ENCODE measurements around the gene GDAP2.

GDAP2 gene

DNA sequence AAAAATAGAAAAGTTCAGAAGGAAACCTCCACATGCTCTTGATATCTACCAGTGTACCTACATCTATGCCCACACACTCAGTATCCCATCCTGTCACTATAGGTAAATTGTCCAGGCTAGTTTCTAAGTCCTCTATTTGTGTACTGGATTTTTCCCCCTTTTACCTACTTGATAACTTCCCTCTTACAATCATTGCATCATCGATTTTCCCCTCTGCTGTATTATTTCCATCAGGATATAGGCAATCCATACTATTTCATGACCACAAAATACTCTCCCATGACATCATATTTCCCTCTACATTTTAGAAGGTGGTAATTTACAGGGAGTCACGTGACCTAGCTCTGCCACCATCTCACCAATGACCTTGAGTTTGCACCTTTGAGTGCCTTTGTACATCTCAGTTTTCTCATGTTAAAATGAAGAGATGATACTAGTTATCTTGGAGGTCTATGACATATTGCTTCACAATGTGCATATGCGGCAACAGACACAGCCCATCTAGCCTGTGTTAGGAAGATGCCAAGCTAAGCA is 88.2 kb downstream of the GDAP2 start:
- DNase-seq (ENCODE audit: low read depth), result no peak

DNA sequence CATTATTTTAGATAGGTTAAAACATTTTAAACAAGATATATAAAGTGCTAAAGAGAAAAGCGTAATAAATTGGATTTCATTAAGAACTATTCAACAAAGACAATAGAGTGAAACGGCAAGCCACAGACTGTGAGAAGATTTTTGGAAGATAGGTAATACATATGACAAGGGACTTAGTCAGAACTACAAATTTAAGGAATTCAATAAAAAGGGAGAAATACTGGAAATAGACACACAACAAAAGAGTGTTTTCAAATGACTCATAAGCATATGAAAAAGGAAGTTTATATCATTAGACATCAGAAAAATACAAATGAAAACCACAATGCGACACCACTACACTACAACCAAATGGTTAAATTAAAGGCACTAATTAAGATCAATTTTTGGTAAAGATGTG is 90.5 kb downstream of the GDAP2 start:
- DNase-seq (ENCODE audit: low read depth), result no peak

DNA sequence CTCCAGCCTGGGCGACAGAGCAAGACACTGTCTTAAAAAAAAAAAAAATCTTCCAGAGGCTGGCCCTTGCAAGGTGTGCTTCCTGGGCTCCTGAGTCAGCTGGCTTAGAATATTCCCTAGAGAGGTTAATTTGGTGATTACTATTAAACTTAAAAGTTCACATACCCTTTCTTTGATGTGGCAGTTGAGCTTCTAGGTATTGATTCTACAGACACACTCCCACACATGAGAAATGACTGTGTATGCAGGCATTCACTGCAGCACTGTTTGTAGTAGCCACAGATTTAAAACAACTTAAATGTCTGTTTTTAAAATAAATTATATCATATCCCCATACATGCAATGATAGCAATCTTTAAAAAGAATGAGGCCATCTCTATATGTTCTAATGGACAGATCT is 93.4 kb downstream of the GDAP2 start:
- DNase-seq (ENCODE audit: low read depth), result no peak

DNA sequence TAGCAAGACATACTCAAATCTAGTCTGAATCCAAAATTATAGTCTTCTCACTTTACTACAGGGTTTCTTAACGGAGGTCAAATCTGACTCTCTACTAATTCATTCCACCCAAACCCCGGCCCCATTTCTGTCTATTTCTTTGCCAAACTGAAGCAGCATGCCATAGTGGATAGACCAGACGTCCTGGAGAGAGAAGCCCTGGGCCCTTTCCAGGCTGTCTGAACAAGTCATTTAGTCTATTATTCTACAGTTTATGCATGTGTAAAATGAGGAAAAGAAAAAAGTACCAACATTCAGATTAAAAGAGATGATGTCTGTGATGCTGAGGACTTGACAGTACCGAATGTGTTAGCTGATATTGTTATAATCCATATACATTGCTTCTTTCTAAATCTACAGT is 95.0 kb downstream of the GDAP2 start:
- no peak for DNase-seq (ENCODE audit: low read depth)

DNA sequence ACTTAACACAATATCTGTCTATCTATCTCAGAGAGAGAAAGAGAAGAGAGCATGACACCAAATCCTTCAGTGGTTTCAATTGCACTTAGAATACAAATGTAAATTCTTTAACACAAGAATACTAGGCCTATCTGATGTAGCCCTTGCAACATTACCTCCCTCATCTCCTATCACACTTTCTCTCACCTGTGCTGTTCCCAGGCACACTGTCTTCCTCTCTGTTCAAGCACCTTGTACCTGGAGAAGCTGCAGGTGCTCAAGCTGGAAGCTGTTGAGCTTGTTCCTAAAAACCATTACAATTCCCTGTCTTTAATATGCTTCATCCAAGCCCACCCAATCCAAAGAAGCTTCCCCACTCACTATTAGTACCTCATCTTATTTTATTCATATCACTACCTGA is 97.0 kb downstream of the GDAP2 start:
- no peak for DNase-seq (ENCODE audit: low read depth)

DNA sequence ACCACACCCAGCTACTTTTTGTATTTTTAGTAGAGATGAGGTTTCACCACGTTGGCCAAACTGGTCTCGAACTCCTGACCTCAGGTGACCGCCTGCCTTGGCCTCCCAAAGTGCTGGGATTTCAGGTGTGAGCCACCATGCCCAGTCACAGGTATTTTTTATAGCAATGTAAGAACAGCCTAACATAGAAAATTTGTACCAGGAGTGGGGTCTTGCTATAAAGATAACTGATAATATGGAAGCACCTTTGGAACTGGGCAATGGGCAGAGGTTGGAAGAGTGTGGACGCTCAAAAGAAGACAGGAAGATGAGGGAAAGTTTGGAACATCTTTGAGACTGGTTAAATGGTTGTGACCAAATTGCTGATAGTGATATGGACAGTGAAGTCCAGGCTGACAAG is 99.2 kb downstream of the GDAP2 start:
- no peak for DNase-seq (ENCODE audit: low read depth)

GRCh38 chr1:117828201-117828600 is 101.2 kb downstream of the GDAP2 start:
- no peak for DNase-seq (ENCODE audit: low read depth)

DNA sequence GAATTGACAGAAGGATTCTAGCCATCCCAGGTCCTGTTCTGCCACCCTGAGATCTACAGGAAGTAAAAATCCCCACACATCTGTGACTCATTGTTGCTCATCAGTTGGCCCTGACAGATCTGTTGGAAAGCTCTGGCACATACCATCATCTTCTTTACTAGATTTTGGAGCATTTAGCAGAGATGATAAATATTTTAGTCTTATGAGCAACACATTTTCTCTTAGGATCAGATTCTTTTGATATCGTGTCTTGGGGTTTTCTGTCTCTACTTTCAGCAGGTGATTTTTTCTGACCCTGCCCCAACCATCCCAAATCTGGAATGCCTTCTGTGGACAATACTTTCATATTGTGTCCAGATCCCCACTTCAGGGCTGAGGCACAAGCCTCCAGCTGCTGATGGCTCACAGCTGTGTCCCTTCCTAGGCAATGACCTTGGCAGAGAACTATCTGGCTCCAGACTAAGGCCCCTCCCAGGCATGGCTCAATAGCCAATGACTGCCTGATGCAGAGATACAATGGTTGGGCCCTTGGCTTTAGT is 102.8 kb downstream of the GDAP2 start:
- no peak for DNase-seq (ENCODE audit: low read depth)

GRCh38 chr1:117826119-117826518 is 103.3 kb downstream of the GDAP2 start:
- no peak for DNase-seq (ENCODE audit: low read depth)

GRCh38 chr1:117825414-117825813 is 104.0 kb downstream of the GDAP2 start:
- DNase-seq (ENCODE audit: low read depth), result no peak

DNA sequence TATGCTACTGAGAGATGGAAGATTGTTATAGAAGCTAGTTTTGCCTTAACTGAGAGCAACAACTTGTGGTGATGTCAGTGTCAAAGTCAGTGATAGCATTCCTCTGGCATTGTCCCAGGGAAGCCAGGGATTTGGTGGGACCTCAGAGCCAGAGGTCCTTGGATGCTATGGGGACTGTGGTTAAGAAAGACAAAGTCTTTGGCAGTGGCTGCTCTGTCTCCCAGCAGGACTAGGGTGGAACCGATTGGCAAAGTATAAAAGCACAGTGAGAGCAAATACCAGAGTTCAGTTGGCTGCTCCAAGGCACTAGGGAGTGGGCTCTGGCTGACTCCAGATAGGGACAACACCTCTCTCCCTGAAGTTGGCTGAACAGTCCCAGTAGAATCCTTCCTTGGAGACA is 104.8 kb downstream of the GDAP2 start:
- DNase-seq (ENCODE audit: low read depth), result no peak

- DNase-seq (ENCODE audit: low read depth), result no peak
These were observed 107.5 kb downstream of the GDAP2 start for GRCh38 chr1:117821774-117822482.

GRCh38 chr1:117821382-117821755 is 108.1 kb downstream of the GDAP2 start:
- DNase-seq (ENCODE audit: low read depth), result no peak

DNA sequence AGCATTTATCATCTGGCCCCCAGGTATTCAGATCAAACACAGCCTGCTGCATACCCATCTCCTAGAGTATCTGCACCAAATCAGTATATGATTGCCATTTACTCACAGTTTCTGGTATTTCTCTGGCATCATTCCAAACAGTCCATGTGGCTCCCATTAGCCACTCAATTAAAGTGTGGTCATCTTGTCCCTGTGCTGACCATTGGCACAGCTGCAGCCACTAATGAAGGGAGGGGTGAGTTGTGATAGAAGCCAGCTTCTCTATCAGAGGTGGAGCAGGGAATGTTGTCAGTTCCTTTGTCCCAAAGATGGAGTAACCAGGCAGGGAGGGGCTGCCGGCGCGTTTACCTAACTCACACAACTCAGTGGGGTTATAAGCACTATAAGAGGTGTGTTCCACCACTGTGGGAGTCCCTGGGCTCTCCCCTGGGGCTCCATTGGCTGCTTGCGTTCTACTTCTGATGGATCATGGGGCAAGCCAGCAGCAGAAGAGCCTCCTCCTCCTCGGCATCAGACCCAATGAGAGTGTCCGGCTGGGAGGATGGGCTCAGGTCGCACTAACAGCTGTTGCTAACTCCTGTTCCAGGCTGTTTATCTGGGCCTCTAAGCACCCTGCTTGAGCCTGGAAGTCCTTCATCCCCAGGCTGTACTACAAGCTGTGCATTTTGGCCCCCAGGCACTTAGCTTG is 108.6 kb downstream of the GDAP2 start:
- DNase-seq (ENCODE audit: low read depth), result no peak

DNA sequence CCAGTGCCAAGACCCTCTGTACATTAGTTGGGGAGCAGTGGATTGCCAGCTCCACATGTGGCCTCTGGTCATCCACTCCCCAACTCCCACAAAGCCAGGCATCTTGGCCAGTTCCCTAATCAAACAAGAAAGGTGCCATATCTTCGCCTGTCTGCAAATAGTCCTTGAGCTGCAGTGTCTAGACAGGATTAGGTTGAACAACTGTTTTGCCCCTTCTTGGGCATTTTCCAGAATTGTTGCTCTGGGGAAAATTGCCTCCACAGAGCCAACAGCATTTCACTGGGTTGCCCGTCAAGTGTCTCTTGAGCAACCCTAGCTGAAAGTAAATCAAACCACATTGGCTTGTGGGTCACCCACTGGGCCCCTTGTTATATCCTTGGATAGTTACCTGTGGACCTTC is 109.3 kb downstream of the GDAP2 start:
- no peak for DNase-seq (ENCODE audit: low read depth)

- no peak for DNase-seq (ENCODE audit: low read depth)
These were observed 110.1 kb downstream of the GDAP2 start for GRCh38 chr1:117819301-117819700.

- DNase-seq (ENCODE audit: low read depth), result no peak
These were observed 111.0 kb downstream of the GDAP2 start for GRCh38 chr1:117818456-117818855.

DNA sequence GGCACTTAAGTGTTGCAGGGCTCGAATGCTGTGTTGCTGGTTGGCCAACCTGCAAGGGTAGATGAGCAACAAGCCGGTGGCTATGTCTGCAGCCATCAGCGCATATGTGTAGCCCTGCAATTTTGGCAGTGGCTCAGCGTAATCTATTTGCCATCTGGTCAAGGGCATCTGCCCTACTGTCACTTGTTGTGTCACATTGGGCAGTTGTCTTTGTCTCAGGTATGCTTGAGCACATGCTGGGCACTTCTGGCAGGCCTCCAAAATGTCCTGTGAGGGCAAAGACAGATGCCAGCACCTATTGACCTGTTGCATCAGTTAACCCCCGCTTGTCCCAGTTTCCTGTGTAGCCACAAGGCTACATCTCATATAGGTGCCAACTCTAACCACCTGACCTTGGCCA is 111.8 kb downstream of the GDAP2 start:
- DNase-seq (ENCODE audit: low read depth), result no peak

DNA sequence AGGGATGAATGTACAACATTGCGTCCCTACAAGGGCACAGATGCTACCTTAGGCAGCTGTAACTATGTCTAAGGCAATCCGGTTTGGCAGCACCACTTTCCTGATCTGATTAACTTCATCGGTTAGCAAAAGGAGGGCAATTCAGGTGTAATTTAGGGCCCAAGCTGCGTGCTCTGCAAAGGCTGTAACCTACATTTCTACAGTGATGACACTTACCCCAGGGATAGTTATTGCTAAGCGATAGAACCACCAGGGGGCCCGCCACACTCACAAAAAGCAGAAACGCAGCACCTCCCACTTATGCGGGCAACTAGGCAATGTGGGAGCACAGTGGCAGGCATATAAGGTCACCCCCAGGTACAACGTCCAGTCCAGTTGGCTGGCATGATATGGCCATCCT is 113.5 kb downstream of the GDAP2 start:
- no peak for DNase-seq (ENCODE audit: low read depth)

DNA sequence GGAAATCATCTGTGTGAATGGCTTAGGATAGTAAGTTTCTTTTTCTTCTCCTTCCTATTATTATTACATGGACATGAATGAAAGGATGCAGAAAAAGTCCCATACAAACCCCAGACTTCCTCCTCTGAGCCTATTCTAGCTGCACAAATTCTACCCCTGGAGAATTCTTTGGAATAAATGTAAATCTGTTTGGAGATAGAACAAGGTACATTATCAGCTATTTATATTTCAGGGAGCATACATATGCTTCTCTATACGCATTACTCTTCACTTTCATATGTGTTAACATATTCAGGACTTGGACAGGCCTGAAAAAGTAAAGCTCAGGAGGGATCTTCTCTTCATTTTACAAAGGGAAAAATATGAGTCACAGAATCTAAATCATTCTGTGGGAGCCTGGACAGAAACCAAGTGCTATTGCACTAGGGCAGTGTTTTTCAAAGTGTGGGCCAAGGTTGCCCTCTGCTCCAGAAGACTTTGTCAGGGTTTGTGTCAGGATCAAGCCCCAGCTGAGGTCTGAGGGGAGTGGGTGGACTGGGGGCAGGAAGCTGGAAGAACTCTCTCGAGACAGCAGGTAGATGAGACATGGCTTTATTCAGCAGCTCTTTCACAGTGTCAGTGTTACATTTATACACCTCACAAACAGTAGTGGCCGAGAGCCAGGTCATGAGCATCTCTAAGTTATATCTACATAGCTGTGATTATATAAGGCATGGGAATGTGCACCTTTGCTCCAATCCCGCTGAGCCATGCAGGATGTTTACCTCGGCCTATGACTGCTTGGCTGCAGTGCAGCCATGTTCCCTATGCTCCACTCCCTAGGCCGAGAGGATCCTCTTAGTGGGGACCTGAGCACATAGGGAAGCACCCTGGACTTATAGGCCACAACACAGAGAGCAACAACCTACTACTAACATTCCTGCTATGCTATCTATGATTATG is 114.3 kb downstream of the GDAP2 start:
- no peak for DNase-seq (ENCODE audit: low read depth)

Data from stimulated activated CD8-positive, alpha-beta memory T cell treated with anti-CD3 and anti-CD28 coated beads, Interleukin-15, amount 100 ng/mL, for 24 hours (primary cell).